GM18511 (cell line): ENCODE data around the gene AFTPH.
A peak's percentile ranks its signal among the peaks of the same experiment; 100 is the strongest.

Experiments used
- ATAC-seq: cut with Tn5 transposase; IDR thresholded peaks from one replicate; pipeline ENCODE4 v1.9.1; 2021; ENCODE audit warnings: mild to moderate bottlenecking, moderate library complexity; ENCODE audit not compliant: unreplicated experiment

AFTPH gene

GRCh38 chr2:64540615-64541014, 16.5 kb downstream of the AFTPH start:
- no peak for ATAC-seq

GRCh38 chr2:64541547-64541946, 17.4 kb downstream of the AFTPH start:
- no peak for ATAC-seq

- no peak for ATAC-seq
Observed at GRCh38 chr2:64542071-64543007, 18.2 kb downstream of the AFTPH start.

GRCh38 chr2:64543008-64543697, 19.0 kb downstream of the AFTPH start:
- no peak for ATAC-seq

GRCh38 chr2:64548761-64549160, 24.6 kb downstream of the AFTPH start:
- no peak for ATAC-seq

- no peak for ATAC-seq
Observed at GRCh38 chr2:64550042-64550441, 25.9 kb downstream of the AFTPH start.

GRCh38 chr2:64551851-64552250, 27.7 kb downstream of the AFTPH start:
- ATAC-seq = no peak

- no peak for ATAC-seq
Observed at GRCh38 chr2:64554117-64554516, 30.0 kb downstream of the AFTPH start.

- no peak for ATAC-seq
Observed at GRCh38 chr2:64558445-64559081, 34.4 kb downstream of the AFTPH start.

GRCh38 chr2:64562148-64562784, 38.1 kb downstream of the AFTPH start:
- ATAC-seq = no peak

- no peak for ATAC-seq
Observed at GRCh38 chr2:64563436-64563938, 39.4 kb downstream of the AFTPH start.

GRCh38 chr2:64565949-64566710, 42.0 kb downstream of the AFTPH start:
- no peak for ATAC-seq

GRCh38 chr2:64567473-64567872, 43.3 kb downstream of the AFTPH start:
- no peak for ATAC-seq

- ATAC-seq = no peak
Observed at GRCh38 chr2:64568836-64569235, 44.7 kb downstream of the AFTPH start.

- no peak for ATAC-seq
Observed at GRCh38 chr2:64574871-64575270, 50.7 kb downstream of the AFTPH start.

GRCh38 chr2:64581018-64581417, 56.9 kb downstream of the AFTPH start:
- ATAC-seq = no peak

GRCh38 chr2:64581777-64582539, 57.8 kb downstream of the AFTPH start:
- ATAC-seq = peak; percentile 53

- peak; percentile 91 for ATAC-seq
Observed at GRCh38 chr2:64582774-64583340, 58.7 kb downstream of the AFTPH start.

GRCh38 chr2:64586054-64586453, 61.9 kb downstream of the AFTPH start:
- ATAC-seq = no peak
